ENCODE measurements around the gene MTFMT.

The MTFMT gene

DNA sequence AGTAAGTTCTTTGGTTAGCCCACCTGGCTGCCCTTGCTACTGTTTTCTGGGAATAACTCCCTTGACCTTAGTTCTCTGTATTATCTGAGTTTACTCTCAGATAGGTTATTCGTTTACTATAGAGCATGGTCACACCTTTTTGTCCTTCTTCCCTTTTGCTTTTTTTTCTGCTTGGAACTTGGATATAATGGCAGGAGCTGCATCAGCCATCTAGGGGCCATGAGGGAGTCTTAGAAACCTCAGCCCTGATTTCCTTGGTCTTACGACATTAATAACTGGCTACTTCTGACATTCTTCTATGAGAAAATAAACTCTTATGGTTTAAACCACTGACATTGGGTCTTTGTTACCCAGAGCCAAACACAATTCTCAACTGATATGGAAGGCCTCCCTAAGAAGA, 12.3 kb upstream of the MTFMT start:
- Histone ChIP-seq H3K9ac (no peak overlapping the region), H3K4me2 (no peak overlapping the region), H3K27ac (no peak overlapping the region), H3K4me3 (IDR thresholded peaks at IDR 0.05; ENCODE audit: insufficient read depth, low read depth, low read length) (no peak overlapping the region), H3K79me2 (ENCODE audit: insufficient read depth, low read depth) (no peaks in the 10 kb centered on the region), H3K27me3 (ENCODE audit: insufficient read depth, low read depth) (no peaks in the 10 kb centered on the region), H4K20me1 (ENCODE audit: insufficient read depth) (no peaks in the 10 kb centered on the region), H2AFZ (ENCODE audit: low read depth) (no peak overlapping the region), H3K36me3 (ENCODE audit: insufficient read depth) (no peaks in the 10 kb centered on the region), H3K4me1 (ENCODE audit: low read depth, poor library complexity, severe bottlenecking) (no peaks in the 10 kb centered on the region)
- TF ChIP-seq, protein P1, sequence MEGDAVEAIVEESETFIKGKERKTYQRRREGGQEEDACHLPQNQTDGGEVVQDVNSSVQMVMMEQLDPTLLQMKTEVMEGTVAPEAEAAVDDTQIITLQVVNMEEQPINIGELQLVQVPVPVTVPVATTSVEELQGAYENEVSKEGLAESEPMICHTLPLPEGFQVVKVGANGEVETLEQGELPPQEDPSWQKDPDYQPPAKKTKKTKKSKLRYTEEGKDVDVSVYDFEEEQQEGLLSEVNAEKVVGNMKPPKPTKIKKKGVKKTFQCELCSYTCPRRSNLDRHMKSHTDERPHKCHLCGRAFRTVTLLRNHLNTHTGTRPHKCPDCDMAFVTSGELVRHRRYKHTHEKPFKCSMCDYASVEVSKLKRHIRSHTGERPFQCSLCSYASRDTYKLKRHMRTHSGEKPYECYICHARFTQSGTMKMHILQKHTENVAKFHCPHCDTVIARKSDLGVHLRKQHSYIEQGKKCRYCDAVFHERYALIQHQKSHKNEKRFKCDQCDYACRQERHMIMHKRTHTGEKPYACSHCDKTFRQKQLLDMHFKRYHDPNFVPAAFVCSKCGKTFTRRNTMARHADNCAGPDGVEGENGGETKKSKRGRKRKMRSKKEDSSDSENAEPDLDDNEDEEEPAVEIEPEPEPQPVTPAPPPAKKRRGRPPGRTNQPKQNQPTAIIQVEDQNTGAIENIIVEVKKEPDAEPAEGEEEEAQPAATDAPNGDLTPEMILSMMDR (conservative IDR thresholded peaks at IDR 0.05; ENCODE audit: low read depth, low read length), result no peak

DNA sequence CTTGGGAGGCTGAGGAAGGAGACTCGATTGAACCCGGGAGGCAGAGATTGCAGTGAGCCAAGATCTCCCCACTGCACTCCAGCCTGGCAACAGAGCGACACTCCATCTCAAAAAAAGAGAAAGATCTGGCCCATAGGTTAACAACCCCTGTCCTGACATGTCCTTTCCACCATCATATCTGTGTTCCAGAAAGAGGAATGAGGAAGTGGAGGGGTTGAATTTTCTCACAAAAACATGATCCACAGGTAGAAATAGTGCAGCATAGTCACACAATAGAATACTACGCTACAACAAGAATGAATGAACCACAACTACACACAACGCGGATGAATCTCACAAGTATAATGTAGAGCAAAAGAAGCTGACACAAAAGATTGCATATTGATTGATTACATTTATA, 11.0 kb upstream of the MTFMT start:
- H3K4me1 ChIP-seq (ENCODE audit: low read depth, poor library complexity, severe bottlenecking), result no peaks in the 10 kb centered on the region
- no peaks in the 10 kb centered on the region for H3K79me2 ChIP-seq (ENCODE audit: insufficient read depth, low read depth)
- no peak overlapping the region for H3K9ac ChIP-seq
- H2AFZ ChIP-seq (ENCODE audit: low read depth), result no peak overlapping the region
- H3K4me3 ChIP-seq (IDR thresholded peaks at IDR 0.05; ENCODE audit: insufficient read depth, low read depth, low read length), result no peak overlapping the region
- TF ChIP-seq, protein P1 (conservative IDR thresholded peaks at IDR 0.05; ENCODE audit: low read depth, low read length), result no peak
- no peak overlapping the region for H3K27ac ChIP-seq
- H4K20me1 ChIP-seq (ENCODE audit: insufficient read depth), result no peaks in the 10 kb centered on the region
- H3K27me3 ChIP-seq (ENCODE audit: insufficient read depth, low read depth), result no peaks in the 10 kb centered on the region
- H3K4me2 ChIP-seq, result no peak overlapping the region
- H3K36me3 ChIP-seq (ENCODE audit: insufficient read depth), result no peaks in the 10 kb centered on the region

GRCh38 chr15:65038836-65039235, 9.4 kb upstream of the MTFMT start:
- no peaks in the 10 kb centered on the region for H3K4me1 ChIP-seq (ENCODE audit: low read depth, poor library complexity, severe bottlenecking)
- no peak overlapping the region for H3K27ac ChIP-seq
- no peaks in the 10 kb centered on the region for H3K27me3 ChIP-seq (ENCODE audit: insufficient read depth, low read depth)
- no peak overlapping the region for H2AFZ ChIP-seq (ENCODE audit: low read depth)
- H4K20me1 ChIP-seq (ENCODE audit: insufficient read depth), result no peaks in the 10 kb centered on the region
- H3K4me2 ChIP-seq, result no peak overlapping the region
- no peaks in the 10 kb centered on the region for H3K36me3 ChIP-seq (ENCODE audit: insufficient read depth)
- no peak overlapping the region for H3K4me3 ChIP-seq (IDR thresholded peaks at IDR 0.05; ENCODE audit: insufficient read depth, low read depth, low read length)
- H3K79me2 ChIP-seq (ENCODE audit: insufficient read depth, low read depth), result no peaks in the 10 kb centered on the region
- H3K9ac ChIP-seq, result no peak overlapping the region
- TF ChIP-seq, protein P1 (conservative IDR thresholded peaks at IDR 0.05; ENCODE audit: low read depth, low read length), result no peak

DNA sequence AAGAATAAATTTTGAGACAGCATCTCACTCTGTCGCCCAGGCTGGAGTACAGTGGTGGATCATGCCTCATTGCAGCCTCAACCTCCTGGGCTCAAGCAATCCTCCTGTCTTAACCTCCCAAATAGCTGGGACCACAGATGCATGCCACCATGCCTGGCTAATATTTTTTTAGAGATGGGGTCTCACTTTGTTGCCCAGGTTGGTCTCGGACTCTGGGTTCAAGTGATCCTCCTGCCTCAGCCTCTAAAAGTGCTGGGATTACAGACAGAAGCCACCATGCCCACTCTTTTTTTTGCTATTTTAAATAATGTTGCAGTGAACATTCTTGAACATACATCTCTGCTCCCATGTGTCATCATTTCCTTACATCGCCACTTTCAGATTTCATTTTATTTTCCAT, 9.0 kb upstream of the MTFMT start:
- H3K79me2 ChIP-seq (ENCODE audit: insufficient read depth, low read depth), result no peaks in the 10 kb centered on the region
- H3K4me3 ChIP-seq (IDR thresholded peaks at IDR 0.05; ENCODE audit: insufficient read depth, low read depth, low read length), result no peak overlapping the region
- H3K4me2 ChIP-seq, result no peak overlapping the region
- H3K27me3 ChIP-seq (ENCODE audit: insufficient read depth, low read depth), result no peaks in the 10 kb centered on the region
- H3K36me3 ChIP-seq (ENCODE audit: insufficient read depth), result no peaks in the 10 kb centered on the region
- H2AFZ ChIP-seq (ENCODE audit: low read depth), result no peak overlapping the region
- no peaks in the 10 kb centered on the region for H3K4me1 ChIP-seq (ENCODE audit: low read depth, poor library complexity, severe bottlenecking)
- TF ChIP-seq, protein P1 (conservative IDR thresholded peaks at IDR 0.05; ENCODE audit: low read depth, low read length), result no peak
- H3K9ac ChIP-seq, result no peak overlapping the region
- H3K27ac ChIP-seq, result no peak overlapping the region
- H4K20me1 ChIP-seq (ENCODE audit: insufficient read depth), result no peaks in the 10 kb centered on the region

- TF ChIP-seq, protein P1 (conservative IDR thresholded peaks at IDR 0.05; ENCODE audit: low read depth, low read length), result no peak
- H2AFZ ChIP-seq (ENCODE audit: low read depth), result no peak overlapping the region
- H3K27me3 ChIP-seq (ENCODE audit: insufficient read depth, low read depth), result no peaks in the 10 kb centered on the region
- no peak overlapping the region for H3K9ac ChIP-seq
- no peak overlapping the region for H3K4me3 ChIP-seq (IDR thresholded peaks at IDR 0.05; ENCODE audit: insufficient read depth, low read depth, low read length)
- no peaks in the 10 kb centered on the region for H3K79me2 ChIP-seq (ENCODE audit: insufficient read depth, low read depth)
- H3K4me1 ChIP-seq (ENCODE audit: low read depth, poor library complexity, severe bottlenecking), result no peaks in the 10 kb centered on the region
- no peaks in the 10 kb centered on the region for H3K36me3 ChIP-seq (ENCODE audit: insufficient read depth)
- no peak overlapping the region for H3K27ac ChIP-seq
- no peaks in the 10 kb centered on the region for H4K20me1 ChIP-seq (ENCODE audit: insufficient read depth)
- no peak overlapping the region for H3K4me2 ChIP-seq
Observed at GRCh38 chr15:65037309-65037708, 7.9 kb upstream of the MTFMT start.
